Stomach (tissue), 9 donors: Measurements from ENCODE around the gene ADGRG4. TPM values are rescaled to one million over a fixed set of nuclear protein-coding genes. Genes with fewer than 3 reads are reported as not detected.

Source experiments
- DNase-seq, 2 donors: peaks; one replicate each; pipeline versions ENCODE4 v3.0.0 to v3.0.0-alpha.2; 2013 to 2019
- H3K27ac ChIP-seq, 5 donors: fragments of 200-600 bp in 4 of 5; sonication (generic) in 4 of 5; one replicate each; pipeline ENCODE4 v1.5.1; 2013 to 2019; ENCODE audit warnings: mild to moderate bottlenecking in 1 of 5, moderate library complexity in 1 of 5
- H3K27me3 ChIP-seq, 3 donors: fragments of 200-600 bp; sonication (generic); one replicate each; pipeline ENCODE4 v1.5.1; 2017 to 2019; ENCODE audit warnings: mixed run types in 1 of 3
- H3K36me3 ChIP-seq, 4 donors: fragments of 200-600 bp; sonication (generic); 1 replicate in 3 of 4; 2 replicates in 1 of 4; pipeline ENCODE4 v1.5.1; 2016 to 2019
- H3K4me1 ChIP-seq, 4 donors: fragments of 200-600 bp; sonication (generic); one replicate each; pipeline ENCODE4 v1.5.1; 2016 to 2019
- H3K4me3 ChIP-seq, 4 donors: fragments of 200-600 bp; sonication (generic) in 3 of 4; one replicate each; pipeline ENCODE4 v1.5.1; 2016 to 2019; ENCODE audit warnings: mild to moderate bottlenecking in 1 of 4
- H3K9me3 ChIP-seq, 4 donors: fragments of 200-600 bp; sonication (generic); one replicate each; pipeline ENCODE4 v1.5.1; 2016 to 2019
- CTCF ChIP-seq, 7 experiments: fragments of 450-650 bp in 4 of 7; fragments of 200-600 bp in 3 of 7; sonication (generic) in 3 of 7; IDR thresholded peaks; one replicate each; pipeline ENCODE4 v1.5.1; 2016 to 2019; ENCODE audit warnings: antibody characterized with exemption in 7 of 7, control low read depth in 2 of 7, mild to moderate bottlenecking in 1 of 7
- EP300 ChIP-seq: sonication (generic); formaldehyde crosslinking; IDR thresholded peaks from one replicate; pipeline ENCODE4 v1.6.1; 2017; ENCODE audit warnings: antibody characterized with exemption
- POLR2A ChIP-seq, 4 donors: fragments of 450-650 bp; IDR thresholded peaks; one replicate each; pipeline ENCODE4 v1.6.1; 2016; ENCODE audit warnings: antibody characterized with exemption in 4 of 4, control low read depth in 2 of 4, mild to moderate bottlenecking in 1 of 4, moderate library complexity in 1 of 4
- POLR2AphosphoS5 ChIP-seq, 3 donors: sonication (generic); formaldehyde crosslinking; IDR thresholded peaks; one replicate each; pipeline ENCODE4 v1.6.1; 2016; ENCODE audit warnings: antibody characterized with exemption in 3 of 3
- WGBS, 5 donors: extraction: QIAGEN DNeasy Blood & Tissue Kit in 3 of 5; methylation state at CpG; one replicate each; pipeline versions ENCODE4 v1.1.5 to v1.1.7; 2013 to 2018; 5-methylcytosine and 5-hydroxymethylcytosine counted together
- intact Hi-C: fragments of 100-400 bp; cut with DNase I; formaldehyde crosslinking; loops from one replicate; pipeline ENCODE4 v1.15.1; 2023; ENCODE audit warnings: low total_unique reads
- polyA plus RNA-seq, 3 donors: library from polyadenylated mRNA; stranded (reverse); fragments of 200-250 nt; gene quantifications; one replicate each; pipeline ENCODE4 v1.2.3, GENCODE V29; 2013
- total RNA-seq, 5 donors: library from RNA; depleted of rRNA; stranded (reverse); fragments of >200 nt; gene quantifications; one replicate each; pipeline versions ENCODE4 v1.1.0 to v1.2.3, GENCODE V29; 2014 to 2016
- donor health status: healthy with polysubstance abuse.
- donor health status: Bipolar disorder and iron deficiency.
- donor health status: healthy.

ADGRG4 gene
- total and polyA plus RNA-seq, 8 donors: under 0.01 to 1.8 (median 0.42) TPM; not detected in 4

DNA sequence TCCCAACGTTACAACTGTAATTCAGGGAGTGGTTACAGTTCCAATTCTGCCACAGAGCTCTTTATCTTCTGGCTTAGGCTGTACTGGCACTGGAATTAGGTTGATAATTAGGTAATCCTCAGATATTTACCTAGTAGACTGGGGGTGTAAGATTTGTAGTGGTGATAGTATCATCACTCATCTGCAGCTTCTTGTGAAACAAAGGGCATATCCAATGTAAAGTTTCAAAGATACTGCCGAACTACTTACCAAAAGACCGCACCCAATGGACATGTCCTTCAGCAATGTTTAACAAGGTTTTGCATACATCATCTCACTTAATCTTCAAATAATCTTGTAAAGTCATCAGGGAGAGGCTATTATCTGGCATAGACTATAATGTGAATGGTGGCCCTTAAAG, 20.8 kb downstream of the ADGRG4 start:
- Histone ChIP-seq H3K9me3 (no peaks in the 10 kb centered on the region), H3K36me3 (no peaks in the 10 kb centered on the region), H3K4me1 (no peaks in the 10 kb centered on the region), H3K4me3 (no peak overlapping the region), H3K27me3 (no peaks in the 10 kb centered on the region), H3K27ac (no peak overlapping the region)
- intact Hi-C loops: no loop called here
- 56 to 70% (median 65%) methylated on average over 3 of the region's 3 CpGs for WGBS, 5 donors
- TF ChIP-seq POLR2AphosphoS5 (IDR thresholded peaks at IDR 0.05) (no peak), EP300 (no peak), POLR2A (IDR thresholded peaks at IDR 0.05) (no peak), CTCF (IDR thresholded peaks at IDR 0.05) (no peak)
- DNase-seq: no peak

GRCh38 chrX:136322064-136322463, 21.3 kb downstream of the ADGRG4 start:
- TF ChIP-seq POLR2A (IDR thresholded peaks at IDR 0.05) (no peak), POLR2AphosphoS5 (IDR thresholded peaks at IDR 0.05) (no peak), CTCF (IDR thresholded peaks at IDR 0.05) (no peak), EP300 (no peak)
- no peak overlapping the region for H3K27ac ChIP-seq
- no peaks in the 10 kb centered on the region for H3K27me3 ChIP-seq
- no peaks in the 10 kb centered on the region for H3K9me3 ChIP-seq
- peak in 1 of 2 donors; percentile 3 for DNase-seq
- intact Hi-C loops: no loop called here
- H3K36me3 ChIP-seq: no peaks in the 10 kb centered on the region
- H3K4me1 ChIP-seq: no peaks in the 10 kb centered on the region
- 52 to 74% (median 68%) methylated on average over 2 of the region's 2 CpGs for WGBS, 5 donors
- no peak overlapping the region for H3K4me3 ChIP-seq

- no peak overlapping the region for H3K27ac ChIP-seq
- H3K36me3 ChIP-seq: no peaks in the 10 kb centered on the region
- H3K4me3 ChIP-seq: no peak overlapping the region
- no peaks in the 10 kb centered on the region for H3K4me1 ChIP-seq
- DNase-seq: no peak
- 54 to 84% (median 73%) methylated on average over 2 to 4 of the region's 4 CpGs for WGBS, 5 donors
- TF ChIP-seq POLR2A (IDR thresholded peaks at IDR 0.05): no peak
- TF ChIP-seq POLR2AphosphoS5 (IDR thresholded peaks at IDR 0.05): no peak
- no peak for TF ChIP-seq CTCF (IDR thresholded peaks at IDR 0.05)
- no peak for TF ChIP-seq EP300
- intact Hi-C loops: no loop called here
- H3K27me3 ChIP-seq: no peaks in the 10 kb centered on the region
- no peaks in the 10 kb centered on the region for H3K9me3 ChIP-seq
These were observed 24.6 kb downstream of the ADGRG4 start for GRCh38 chrX:136325377-136325776.

DNA sequence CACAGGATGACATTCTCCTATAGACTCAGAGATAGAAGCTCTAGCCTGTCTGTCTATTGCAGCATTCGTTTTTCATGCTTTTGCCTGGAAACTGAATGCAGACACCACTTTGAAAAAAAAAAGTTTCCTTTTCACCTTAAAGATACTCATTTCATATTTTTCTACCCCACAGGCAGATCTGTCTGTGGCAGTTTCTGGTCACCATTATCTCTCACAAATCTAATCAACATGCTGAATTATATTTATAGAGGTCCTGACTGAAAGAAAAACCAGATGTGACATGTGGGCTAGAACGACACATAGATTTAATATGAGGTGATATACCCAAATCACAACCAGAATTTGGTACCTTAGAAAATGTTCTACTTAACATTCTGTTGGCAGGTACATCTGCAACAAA, 28.2 kb downstream of the ADGRG4 start:
- H3K4me3 ChIP-seq: no peak overlapping the region
- H3K4me1 ChIP-seq: no peaks in the 10 kb centered on the region
- no peaks in the 10 kb centered on the region for H3K27me3 ChIP-seq
- H3K9me3 ChIP-seq: peaks cover 0 to 5% (median 0%) of the 10 kb centered on the region in 4 donors
- no peak for DNase-seq
- no peak for TF ChIP-seq POLR2A (IDR thresholded peaks at IDR 0.05)
- no peak for TF ChIP-seq POLR2AphosphoS5 (IDR thresholded peaks at IDR 0.05)
- TF ChIP-seq CTCF (IDR thresholded peaks at IDR 0.05): no peak
- intact Hi-C loops: no loop called here
- WGBS, 5 donors: 34 to 70% (median 60%) methylated on average over 2 of the region's 2 CpGs
- no peak overlapping the region for H3K27ac ChIP-seq
- no peaks in the 10 kb centered on the region for H3K36me3 ChIP-seq
